Glutamatergic neuron (in vitro differentiated cells): ENCODE results near the gene PDZD4. TPM values are rescaled to one million over a fixed set of nuclear protein-coding genes. Genes with fewer than 3 reads are reported as not detected.

Source experiments
- DNase-seq: peaks from one replicate; pipeline ENCODE4 v3.0.0; 2022
- H3K27ac Mint-ChIP-seq: one replicate; pipeline ENCODE4 v1.8.0; 2020; ENCODE audit warnings: mild to moderate bottlenecking, mixed read lengths, inconsistent platforms; ENCODE audit not compliant: unreplicated experiment
- H3K27me3 Mint-ChIP-seq: one replicate; pipeline ENCODE4 v1.8.0; 2020; ENCODE audit warnings: mild to moderate bottlenecking, moderate library complexity, mixed read lengths, inconsistent platforms; ENCODE audit not compliant: unreplicated experiment
- H3K36me3 Mint-ChIP-seq: one replicate; pipeline ENCODE4 v1.8.0; 2020; ENCODE audit warnings: mild to moderate bottlenecking, mixed read lengths, inconsistent platforms; ENCODE audit not compliant: unreplicated experiment
- H3K4me1 Mint-ChIP-seq: one replicate; pipeline ENCODE4 v1.8.0; 2020; ENCODE audit warnings: mild to moderate bottlenecking, low read depth, mixed read lengths, inconsistent platforms; ENCODE audit not compliant: unreplicated experiment
- H3K4me3 Mint-ChIP-seq: one replicate; pipeline ENCODE4 v1.8.0; 2020; ENCODE audit warnings: mild to moderate bottlenecking, mixed read lengths, inconsistent platforms; ENCODE audit not compliant: unreplicated experiment
- H3K9me3 Mint-ChIP-seq: one replicate; pipeline ENCODE4 v1.8.0; 2020; ENCODE audit warnings: mild to moderate bottlenecking, moderate library complexity, mixed read lengths, inconsistent platforms; ENCODE audit not compliant: unreplicated experiment
- total RNA-seq: library from RNA; stranded (reverse); fragmentation: NEBNext Ultra II Directional; extraction: Animal tissue kit (Norgen Biotek cat#: 25700); gene quantifications from one replicate; pipeline ENCODE4 v1.2.1, GENCODE V29; 2021; ENCODE audit not compliant: unreplicated experiment
- TF ChIP-seq, protein P1 (sequence below): fragments of 200-600 bp; sonication (generic); IDR thresholded peaks from one replicate; pipeline ENCODE4 v1.5.0; 2021; ENCODE audit not compliant: partially characterized antibody, unreplicated experiment

PDZD4 gene
- total RNA-seq, 1 donor from 2014 or later: 41.8 TPM

DNA sequence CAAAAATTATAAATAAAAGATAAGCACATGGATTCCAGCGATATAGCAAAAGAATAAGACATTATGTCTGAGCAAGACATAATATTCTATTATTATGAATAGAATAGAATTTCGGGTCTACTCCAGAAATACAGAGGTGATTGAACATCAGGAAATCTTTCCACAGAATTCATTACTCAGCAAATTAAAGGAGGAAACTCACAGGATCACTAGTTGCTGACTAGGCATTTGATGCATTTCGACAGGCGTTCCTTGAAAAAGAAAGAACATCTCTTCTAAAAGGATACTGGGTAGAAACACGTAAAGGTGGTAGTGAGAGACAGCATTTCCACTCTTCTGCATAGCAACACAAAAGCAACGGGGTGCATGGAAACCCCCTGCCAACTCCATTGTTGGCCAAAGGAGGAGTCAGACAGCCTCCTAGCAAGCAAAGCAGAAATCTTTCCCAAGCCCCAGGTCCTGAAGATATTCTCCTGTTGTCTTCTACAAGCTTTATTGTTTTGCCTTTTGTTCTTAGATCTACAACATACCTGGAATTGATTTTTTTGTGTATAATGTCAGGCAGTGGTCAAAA lies 14.3 kb upstream of the PDZD4 start:
- H3K4me1 Mint-ChIP-seq: peaks cover 4% of the 10 kb centered on the region
- DNase-seq: no peak
- TF ChIP-seq, protein P1, sequence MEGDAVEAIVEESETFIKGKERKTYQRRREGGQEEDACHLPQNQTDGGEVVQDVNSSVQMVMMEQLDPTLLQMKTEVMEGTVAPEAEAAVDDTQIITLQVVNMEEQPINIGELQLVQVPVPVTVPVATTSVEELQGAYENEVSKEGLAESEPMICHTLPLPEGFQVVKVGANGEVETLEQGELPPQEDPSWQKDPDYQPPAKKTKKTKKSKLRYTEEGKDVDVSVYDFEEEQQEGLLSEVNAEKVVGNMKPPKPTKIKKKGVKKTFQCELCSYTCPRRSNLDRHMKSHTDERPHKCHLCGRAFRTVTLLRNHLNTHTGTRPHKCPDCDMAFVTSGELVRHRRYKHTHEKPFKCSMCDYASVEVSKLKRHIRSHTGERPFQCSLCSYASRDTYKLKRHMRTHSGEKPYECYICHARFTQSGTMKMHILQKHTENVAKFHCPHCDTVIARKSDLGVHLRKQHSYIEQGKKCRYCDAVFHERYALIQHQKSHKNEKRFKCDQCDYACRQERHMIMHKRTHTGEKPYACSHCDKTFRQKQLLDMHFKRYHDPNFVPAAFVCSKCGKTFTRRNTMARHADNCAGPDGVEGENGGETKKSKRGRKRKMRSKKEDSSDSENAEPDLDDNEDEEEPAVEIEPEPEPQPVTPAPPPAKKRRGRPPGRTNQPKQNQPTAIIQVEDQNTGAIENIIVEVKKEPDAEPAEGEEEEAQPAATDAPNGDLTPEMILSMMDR: no peak
- H3K4me3 Mint-ChIP-seq: no peak overlapping the region
- H3K27ac Mint-ChIP-seq: no peak overlapping the region
- H3K36me3 Mint-ChIP-seq: no peaks in the 10 kb centered on the region
- H3K27me3 Mint-ChIP-seq: no peaks in the 10 kb centered on the region
- no peaks in the 10 kb centered on the region for H3K9me3 Mint-ChIP-seq

DNA sequence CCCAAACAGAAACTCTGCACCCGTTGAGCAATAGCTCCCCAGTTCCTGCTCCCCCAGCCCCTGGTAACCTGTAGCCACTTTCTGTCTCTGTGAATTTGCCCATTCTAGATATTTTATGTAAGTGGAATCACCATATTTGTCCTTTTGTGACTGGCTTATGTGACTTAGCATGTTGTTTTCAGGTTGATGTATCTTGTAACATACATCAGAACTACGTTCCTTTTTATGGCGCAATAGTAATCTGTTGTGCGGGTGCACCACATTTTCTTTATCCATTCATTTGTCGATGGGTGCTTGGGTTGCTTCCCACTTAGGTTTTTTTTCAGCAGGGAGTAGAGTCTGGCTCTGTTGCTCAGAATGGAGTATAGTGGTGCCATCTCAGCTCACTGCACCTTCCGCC lies 6.6 kb upstream of the PDZD4 start:
- H3K27me3 Mint-ChIP-seq: peaks cover 4% of the 10 kb centered on the region

DNA sequence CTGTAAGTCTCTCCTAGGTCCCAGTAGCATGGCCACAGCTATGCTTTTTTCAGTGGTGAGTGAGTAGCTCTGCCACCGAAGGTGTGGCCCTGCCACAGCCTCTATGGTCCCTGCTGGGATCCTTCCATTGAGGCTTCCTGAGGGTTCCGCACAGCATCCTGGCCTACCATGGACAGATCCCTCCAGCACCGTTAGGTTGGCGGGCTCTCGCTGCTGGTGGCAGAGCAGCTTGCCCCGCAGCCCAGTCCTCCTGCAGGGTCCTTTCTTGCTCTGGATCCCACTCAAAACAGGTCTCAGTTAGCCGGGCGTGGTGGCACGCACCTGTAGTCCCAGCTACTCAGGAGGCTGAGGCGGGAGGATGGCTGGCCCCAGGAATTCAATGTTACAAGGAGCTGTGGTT lies 2.4 kb upstream of the PDZD4 start:
- H3K4me1 Mint-ChIP-seq: no peaks in the 10 kb centered on the region
- H3K4me3 Mint-ChIP-seq: no peak overlapping the region
- H3K27me3 Mint-ChIP-seq: peaks cover 4% of the 10 kb centered on the region
- H3K36me3 Mint-ChIP-seq: no peaks in the 10 kb centered on the region
- H3K9me3 Mint-ChIP-seq: peaks cover 2% of the 10 kb centered on the region
- no peak overlapping the region for H3K27ac Mint-ChIP-seq
- no peak for DNase-seq
- TF ChIP-seq, protein P1: no peak

More for the DNA sequence above, 6.6 kb upstream of the PDZD4 start:
- Mint-ChIP-seq H3K36me3 (no peaks in the 10 kb centered on the region), H3K27ac (no peak overlapping the region), H3K9me3 (no peaks in the 10 kb centered on the region), H3K4me1 (no peaks in the 10 kb centered on the region), H3K4me3 (no peak overlapping the region)
- TF ChIP-seq, protein P1: no peak
- DNase-seq: no peak

DNA sequence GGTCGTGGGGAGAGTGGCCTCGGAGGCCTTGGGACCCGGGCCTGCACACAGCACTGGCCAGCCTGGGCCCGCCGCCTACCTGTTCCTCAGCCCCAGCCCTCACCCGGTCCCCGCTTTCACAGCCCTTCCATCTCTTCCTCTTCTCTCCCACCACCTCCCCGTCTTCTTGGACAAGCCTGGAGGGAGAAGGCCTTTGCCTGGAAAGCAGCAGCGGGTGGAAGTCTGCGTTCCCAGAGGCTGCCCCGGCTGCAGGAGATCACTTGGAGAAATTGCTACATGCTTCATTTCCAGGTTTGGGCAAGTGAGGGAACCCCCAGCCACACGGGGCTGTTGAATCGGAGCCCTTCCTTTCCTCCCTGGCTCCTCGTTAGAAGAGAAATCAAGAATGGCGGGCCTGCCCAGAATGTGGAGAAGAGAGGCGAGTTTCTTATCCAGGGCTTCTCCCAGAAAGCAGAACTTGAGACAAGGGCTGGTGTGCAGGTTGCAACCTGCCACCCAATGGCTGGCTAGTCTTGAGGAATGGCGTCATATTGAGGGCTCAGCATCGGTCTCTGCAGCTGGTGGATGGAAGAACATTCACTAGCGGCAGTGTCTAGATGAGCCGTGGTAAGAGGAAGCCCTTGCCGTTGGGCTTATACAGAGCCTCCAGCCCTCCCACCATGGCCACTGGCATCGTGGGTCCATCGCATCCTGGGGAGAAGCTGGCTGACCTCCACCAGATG lies 1.2 kb upstream of the PDZD4 start:
- DNase-seq: no peak
- no peak overlapping the region for H3K27ac Mint-ChIP-seq
- peak overlapping the region; percentile 64 for H3K4me3 Mint-ChIP-seq
- no peaks in the 10 kb centered on the region for H3K4me1 Mint-ChIP-seq
- TF ChIP-seq, protein P1: no peak
- H3K9me3 Mint-ChIP-seq: peaks cover 5% of the 10 kb centered on the region
- peaks cover 6% of the 10 kb centered on the region for H3K27me3 Mint-ChIP-seq
- no peaks in the 10 kb centered on the region for H3K36me3 Mint-ChIP-seq
